Measurements from ENCODE around the gene GLG1.

Gene GLG1

GRCh38 chr16:74608944-74609343 lies 2.0 kb upstream of the GLG1 start:
- no peak for DNase-seq (ENCODE audit: low read depth in 2 of 2)

- DNase-seq (ENCODE audit: low read depth in 2 of 2), result no peak
Measured at GRCh38 chr16:74608381-74608780, 1.5 kb upstream of the GLG1 start.

GRCh38 chr16:74607962-74608356 lies 1.0 kb upstream of the GLG1 start:
- no peak for DNase-seq (ENCODE audit: low read depth in 2 of 2)

- no peak for DNase-seq (ENCODE audit: low read depth in 2 of 2)
Measured at GRCh38 chr16:74607310-74607961, 522 bp upstream of the GLG1 start.

GRCh38 chr16:74605746-74606520 lies 981 bp downstream of the GLG1 start:
- DNase-seq (ENCODE audit: low read depth in 2 of 2), result no peak

- no peak for DNase-seq (ENCODE audit: low read depth in 2 of 2)
Measured at GRCh38 chr16:74605332-74605731, 1.6 kb downstream of the GLG1 start.

GRCh38 chr16:74603848-74604247 lies 3.1 kb downstream of the GLG1 start:
- no peak for DNase-seq (ENCODE audit: low read depth in 2 of 2)

- peak; percentile 22 to 41 for DNase-seq (ENCODE audit: low read depth in 2 of 2)
Measured at GRCh38 chr16:74601126-74601871, 5.6 kb downstream of the GLG1 start.

- no peak for DNase-seq (ENCODE audit: low read depth in 2 of 2)
Measured at GRCh38 chr16:74596586-74596985, 10.3 kb downstream of the GLG1 start.

- no peak for DNase-seq (ENCODE audit: low read depth in 2 of 2)
Measured at GRCh38 chr16:74592847-74593246, 14.1 kb downstream of the GLG1 start.

GRCh38 chr16:74591876-74592650 lies 14.9 kb downstream of the GLG1 start:
- DNase-seq (ENCODE audit: low read depth in 2 of 2), result no peak

GRCh38 chr16:74586948-74587347 lies 20.0 kb downstream of the GLG1 start:
- DNase-seq (ENCODE audit: low read depth in 2 of 2), result no peak

GRCh38 chr16:74585846-74586443 lies 21.0 kb downstream of the GLG1 start:
- DNase-seq (ENCODE audit: low read depth in 2 of 2), result no peak

GRCh38 chr16:74583926-74584666 lies 22.8 kb downstream of the GLG1 start:
- no peak for DNase-seq (ENCODE audit: low read depth in 2 of 2)

- DNase-seq (ENCODE audit: low read depth in 2 of 2), result no peak
Measured at GRCh38 chr16:74582970-74583369, 23.9 kb downstream of the GLG1 start.

- DNase-seq (ENCODE audit: low read depth in 2 of 2), result no peak
Measured at GRCh38 chr16:74580833-74581232, 26.1 kb downstream of the GLG1 start.

- no peak for DNase-seq (ENCODE audit: low read depth in 2 of 2)
Measured at GRCh38 chr16:74578838-74579237, 28.1 kb downstream of the GLG1 start.

GRCh38 chr16:74578433-74578832 lies 28.5 kb downstream of the GLG1 start:
- DNase-seq (ENCODE audit: low read depth in 2 of 2), result no peak

GRCh38 chr16:74577882-74578366 lies 29.0 kb downstream of the GLG1 start:
- DNase-seq (ENCODE audit: low read depth in 2 of 2), result no peak

- no peak for DNase-seq (ENCODE audit: low read depth in 2 of 2)
Measured at GRCh38 chr16:74575807-74576643, 30.9 kb downstream of the GLG1 start.

Measured in stimulated activated CD8-positive, alpha-beta memory T cell treated with anti-CD3 and anti-CD28 coated beads, Interleukin-2, amount 100 ng/mL, for 48 hours (primary cell).